HFFc6 (cell line): ENCODE data around the gene DSTYK. TPM values are rescaled to one million over a fixed set of nuclear protein-coding genes. Genes with fewer than 3 reads are reported as not detected.

Source experiments
- DNase-seq: peaks from one replicate; pipeline ENCODE4 v3.0.0-alpha.2; 2018
- H3K27ac Mint-ChIP-seq: 2 replicates; pipeline ENCODE4 v1.8.0; 2020; ENCODE audit warnings: mild to moderate bottlenecking, mixed read lengths
- H3K27me3 Mint-ChIP-seq: 2 replicates; pipeline ENCODE4 v1.8.0; 2021; ENCODE audit warnings: mild to moderate bottlenecking, moderate library complexity, mixed read lengths; ENCODE audit not compliant: insufficient read depth
- H3K36me3 Mint-ChIP-seq: 2 replicates; pipeline ENCODE4 v1.8.0; 2021; ENCODE audit warnings: low read depth, mixed read lengths
- H3K4me1 Mint-ChIP-seq: 2 replicates; pipeline ENCODE4 v1.8.0; 2020; ENCODE audit warnings: low read depth, mixed read lengths
- H3K4me3 Mint-ChIP-seq: 2 replicates; pipeline ENCODE4 v1.8.0; 2020; ENCODE audit warnings: mild to moderate bottlenecking, moderate library complexity, mixed read lengths
- H3K9me3 Mint-ChIP-seq: 2 replicates; pipeline ENCODE4 v1.8.0; 2020; ENCODE audit warnings: mild to moderate bottlenecking, mixed read lengths
- total RNA-seq, 6 experiments: library from RNA; stranded (reverse); fragmentation: NEBNext Ultra II Directional; extraction: Animal tissue kit (Norgen Biotek cat#: 25700); gene quantifications; 2 replicates in 1 of 6; 3 replicates in 5 of 6; pipeline ENCODE4 v1.2.3, GENCODE V29; 2021
- TF ChIP-seq, protein P1 (sequence below): fragments of 200-600 bp; sonication (generic); IDR thresholded peaks from 2 replicates; pipeline ENCODE4 v1.5.0; 2021; ENCODE audit warnings: antibody characterized with exemption, mild to moderate bottlenecking

Gene DSTYK
- total RNA-seq, 6 experiments from 2014 or later, result 13.1 to 17.5 (median 13.9) TPM

DNA sequence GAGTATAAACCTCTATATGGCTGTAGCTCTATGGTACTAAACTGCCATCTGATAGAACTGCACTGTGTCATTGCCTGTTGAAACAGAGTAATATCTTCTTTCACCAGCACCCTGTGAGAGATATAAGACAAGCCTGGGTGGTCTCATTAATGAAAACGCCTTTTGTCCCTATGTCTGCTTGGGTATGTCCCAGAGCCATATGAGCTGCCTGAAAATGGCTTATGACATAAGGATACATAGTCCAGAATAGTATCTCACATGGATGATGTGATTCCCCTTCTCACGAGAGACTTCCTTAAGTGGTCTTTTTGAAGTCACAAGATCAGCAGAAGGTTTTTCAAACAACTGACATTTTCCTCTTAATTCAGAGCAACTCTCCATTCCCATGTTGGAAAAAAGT is 8.9 kb upstream of the DSTYK start:
- H3K4me1 Mint-ChIP-seq, result no peaks in the 10 kb centered on the region; the same call in none of the 2 replicates
- no peak overlapping the region for H3K27ac Mint-ChIP-seq
- peaks cover 14% of the 10 kb centered on the region for H3K27me3 Mint-ChIP-seq
- no peaks in the 10 kb centered on the region for H3K36me3 Mint-ChIP-seq
- TF ChIP-seq, protein P1, sequence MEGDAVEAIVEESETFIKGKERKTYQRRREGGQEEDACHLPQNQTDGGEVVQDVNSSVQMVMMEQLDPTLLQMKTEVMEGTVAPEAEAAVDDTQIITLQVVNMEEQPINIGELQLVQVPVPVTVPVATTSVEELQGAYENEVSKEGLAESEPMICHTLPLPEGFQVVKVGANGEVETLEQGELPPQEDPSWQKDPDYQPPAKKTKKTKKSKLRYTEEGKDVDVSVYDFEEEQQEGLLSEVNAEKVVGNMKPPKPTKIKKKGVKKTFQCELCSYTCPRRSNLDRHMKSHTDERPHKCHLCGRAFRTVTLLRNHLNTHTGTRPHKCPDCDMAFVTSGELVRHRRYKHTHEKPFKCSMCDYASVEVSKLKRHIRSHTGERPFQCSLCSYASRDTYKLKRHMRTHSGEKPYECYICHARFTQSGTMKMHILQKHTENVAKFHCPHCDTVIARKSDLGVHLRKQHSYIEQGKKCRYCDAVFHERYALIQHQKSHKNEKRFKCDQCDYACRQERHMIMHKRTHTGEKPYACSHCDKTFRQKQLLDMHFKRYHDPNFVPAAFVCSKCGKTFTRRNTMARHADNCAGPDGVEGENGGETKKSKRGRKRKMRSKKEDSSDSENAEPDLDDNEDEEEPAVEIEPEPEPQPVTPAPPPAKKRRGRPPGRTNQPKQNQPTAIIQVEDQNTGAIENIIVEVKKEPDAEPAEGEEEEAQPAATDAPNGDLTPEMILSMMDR, result no peak
- no peak overlapping the region for H3K4me3 Mint-ChIP-seq
- H3K9me3 Mint-ChIP-seq, result no peaks in the 10 kb centered on the region
- no peak for DNase-seq

DNA sequence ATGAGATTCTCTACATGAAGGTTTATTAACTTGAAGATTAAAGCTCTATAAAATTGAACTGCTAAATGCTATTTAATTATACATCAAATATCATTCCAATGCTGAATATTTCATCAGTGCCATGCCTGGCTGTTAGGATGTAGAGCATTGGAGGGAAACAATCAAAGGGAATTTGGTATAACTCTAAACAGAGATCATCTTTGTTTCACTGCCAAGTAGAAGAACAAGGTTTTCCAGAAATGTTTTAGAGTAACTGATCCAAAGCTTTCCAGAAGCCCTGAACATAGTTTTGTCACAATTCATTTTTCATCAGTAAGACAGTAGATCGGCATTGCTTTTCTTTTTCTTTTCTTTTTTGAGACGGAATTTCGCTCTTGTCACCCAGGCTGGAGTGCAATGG is 5.9 kb upstream of the DSTYK start:
- Mint-ChIP-seq H3K36me3 (no peaks in the 10 kb centered on the region), H3K4me1 (peaks cover 15% of the 10 kb centered on the region), H3K4me3 (no peak overlapping the region), H3K27me3 (peaks cover 17% of the 10 kb centered on the region), H3K27ac (no peak overlapping the region), H3K9me3 (no peaks in the 10 kb centered on the region)
- no peak for DNase-seq
- TF ChIP-seq, protein P1, result no peak

DNA sequence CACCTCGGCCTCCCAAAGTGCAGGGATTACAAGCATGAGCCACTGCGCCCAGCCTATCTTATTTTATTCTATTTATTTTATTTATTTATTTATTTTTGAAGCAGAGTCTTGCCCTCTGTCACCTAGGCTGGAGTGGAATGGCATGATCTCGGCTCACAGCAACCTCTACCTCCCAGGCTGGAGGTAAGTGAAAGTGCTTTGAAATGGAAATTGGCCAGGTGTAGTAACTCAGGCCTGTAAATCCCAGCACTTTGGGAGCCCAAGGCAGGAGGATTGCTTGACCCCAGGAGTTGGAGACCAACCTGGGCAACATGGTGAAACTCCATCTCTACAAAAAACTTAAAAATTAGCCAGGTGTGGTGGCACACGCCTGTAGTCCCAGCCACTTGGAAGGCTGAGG is 5.1 kb upstream of the DSTYK start:
- H3K27me3 Mint-ChIP-seq, result peaks cover 17% of the 10 kb centered on the region
- no peak overlapping the region for H3K4me3 Mint-ChIP-seq
- no peak for DNase-seq
- no peaks in the 10 kb centered on the region for H3K9me3 Mint-ChIP-seq
- H3K27ac Mint-ChIP-seq, result no peak overlapping the region
- no peaks in the 10 kb centered on the region for H3K36me3 Mint-ChIP-seq
- H3K4me1 Mint-ChIP-seq, result peaks cover 23% of the 10 kb centered on the region
- TF ChIP-seq, protein P1, result no peak

DNA sequence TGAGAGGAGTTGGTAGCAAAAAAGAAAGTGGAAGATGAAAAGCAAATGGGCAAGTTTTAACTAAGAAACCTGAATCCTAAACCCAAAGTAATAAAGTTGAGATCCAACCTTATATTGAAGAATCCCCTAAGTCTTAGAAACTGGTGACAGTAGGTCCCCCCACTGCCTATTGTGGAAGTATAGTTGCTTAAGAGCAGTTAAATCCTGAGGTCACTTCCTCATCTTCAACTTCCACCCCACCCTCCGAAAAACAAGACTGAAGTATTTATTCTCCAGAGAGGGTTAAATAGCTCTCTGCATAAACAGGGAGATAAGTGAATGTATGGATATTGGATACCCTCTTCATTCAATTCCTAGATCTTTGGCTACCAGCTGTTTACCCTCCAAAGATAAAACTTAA is 3.3 kb upstream of the DSTYK start:
- H3K4me1 Mint-ChIP-seq, result peaks cover 33% of the 10 kb centered on the region
- no peak for DNase-seq
- TF ChIP-seq, protein P1, result no peak
- H3K9me3 Mint-ChIP-seq, result no peaks in the 10 kb centered on the region
- peak overlapping the region; percentile 50; the same call in 1 of the 2 replicates for H3K4me3 Mint-ChIP-seq
- peaks cover 19% of the 10 kb centered on the region for H3K27me3 Mint-ChIP-seq
- H3K36me3 Mint-ChIP-seq, result no peaks in the 10 kb centered on the region
- no peak overlapping the region for H3K27ac Mint-ChIP-seq

DNA sequence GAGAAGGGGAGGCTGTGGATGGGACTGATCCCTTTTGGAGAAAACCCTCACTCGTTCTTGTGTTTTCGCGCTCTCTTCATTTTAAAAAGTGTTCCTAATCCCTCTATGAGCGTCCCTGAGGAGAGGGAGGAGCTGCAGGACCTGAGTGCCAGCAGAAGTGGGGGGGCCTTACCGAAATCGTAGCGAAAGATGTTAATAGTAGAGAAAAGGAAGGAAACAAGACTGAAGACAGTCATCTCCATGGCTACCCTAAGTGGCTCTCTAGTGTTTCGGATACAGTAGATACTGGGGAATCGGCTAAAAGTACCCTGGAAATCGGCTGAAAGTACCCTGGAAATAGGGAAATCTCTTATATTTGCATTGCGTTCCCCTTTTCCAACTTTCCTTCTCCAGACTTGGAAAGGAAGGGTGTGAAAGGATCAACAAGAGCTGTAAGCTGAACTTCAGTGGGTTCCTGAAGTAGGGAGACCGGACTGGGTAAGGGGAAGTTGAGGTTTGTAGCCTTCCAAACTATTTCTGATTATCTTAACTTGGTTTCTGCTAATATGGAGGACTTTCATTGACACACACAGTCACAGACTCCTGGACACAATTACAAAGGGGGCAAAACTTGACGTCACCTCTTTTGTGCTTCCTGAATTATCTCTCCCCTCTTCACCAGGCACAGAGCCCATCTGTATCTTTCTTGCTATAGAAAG is 486 bp upstream of the DSTYK start:
- TF ChIP-seq, protein P1, result no peak
- Mint-ChIP-seq H3K36me3 (no peaks in the 10 kb centered on the region), H3K4me1 (peaks cover 40% of the 10 kb centered on the region), H3K9me3 (no peaks in the 10 kb centered on the region), H3K27ac (peak overlapping the region; percentile 91), H3K27me3 (peaks cover 7% of the 10 kb centered on the region), H3K4me3 (peak overlapping the region; percentile 96)
- no peak for DNase-seq
